Measurements from ENCODE around the gene SEZ6. TPM values are rescaled to one million over a fixed set of nuclear protein-coding genes. Genes with fewer than 3 reads are reported as not detected.

Gene SEZ6
- total RNA-seq, 2 experiments from 2014 or later, result not detected

DNA sequence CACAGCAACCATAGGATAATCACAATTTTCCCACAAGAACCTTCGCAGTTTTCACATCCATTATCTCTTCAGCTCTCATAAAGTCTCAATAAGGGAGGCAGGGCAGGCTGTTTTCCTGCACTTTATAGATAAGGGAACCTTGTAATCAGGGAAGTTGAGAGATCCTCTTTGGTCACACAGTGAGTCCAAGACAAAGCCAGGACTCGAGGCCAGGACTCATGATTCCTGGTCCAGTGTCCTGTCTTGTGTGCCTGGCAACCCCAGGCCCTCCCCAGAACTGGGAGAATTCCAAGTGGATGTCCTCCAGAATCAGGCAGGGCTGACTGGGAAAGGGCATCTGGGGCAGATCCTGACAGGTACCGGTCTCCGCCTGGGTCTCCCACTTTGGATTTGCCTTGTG lies 31.4 kb downstream of the SEZ6 start:
- no peak for ATAC-seq
- DNase-seq, result no peak
- Mint-ChIP-seq H3K27ac (no peak overlapping the region), H3K4me1 (no peaks in the 10 kb centered on the region), H3K4me3 (no peak overlapping the region), H3K36me3 (no peaks in the 10 kb centered on the region), H3K27me3 (peaks cover 3% of the 10 kb centered on the region), H3K9me3 (ENCODE audit: low read depth) (no peaks in the 10 kb centered on the region)
- CTCF ChIA-PET, result interaction anchor here (1.0 to 1.9 kb wide), 3 partner anchors 9 to 141 kb away, joined by 4 to 6 read pairs (median 5); no protein-coding TSS in a partner anchor

DNA sequence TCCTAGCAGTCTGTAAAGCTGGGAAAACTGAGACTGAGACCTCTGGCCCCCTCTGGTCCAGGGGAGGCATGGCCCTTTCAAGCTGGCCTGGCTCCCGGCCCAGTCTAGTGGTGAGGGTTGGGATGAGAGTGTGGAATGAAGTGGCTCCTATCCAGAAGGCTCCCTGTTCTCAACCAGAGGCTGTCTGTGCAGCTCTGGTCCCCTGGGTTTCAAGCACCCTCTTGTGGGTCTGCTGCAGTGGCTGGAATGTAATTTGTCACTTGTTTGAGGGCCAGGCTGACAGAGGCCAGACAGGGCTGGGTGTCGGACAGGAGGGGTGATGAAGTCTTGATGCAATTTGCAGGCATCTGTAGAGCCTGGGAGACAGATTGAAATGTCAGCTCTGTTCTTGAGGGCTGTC lies 32.4 kb downstream of the SEZ6 start:
- no peak overlapping the region for H3K4me3 Mint-ChIP-seq
- H3K9me3 Mint-ChIP-seq (ENCODE audit: low read depth), result no peaks in the 10 kb centered on the region
- DNase-seq (no peak), ATAC-seq (no peak)
- no peak overlapping the region for H3K27ac Mint-ChIP-seq
- H3K27me3 Mint-ChIP-seq, result peaks cover 3% of the 10 kb centered on the region
- CTCF ChIA-PET, result interaction anchor here (1.0 to 1.9 kb wide), 6 partner anchors 8 to 172 kb away, joined by 4 to 8 read pairs (median 5); no protein-coding TSS in a partner anchor
- H3K36me3 Mint-ChIP-seq, result no peaks in the 10 kb centered on the region
- no peaks in the 10 kb centered on the region for H3K4me1 Mint-ChIP-seq

DNA sequence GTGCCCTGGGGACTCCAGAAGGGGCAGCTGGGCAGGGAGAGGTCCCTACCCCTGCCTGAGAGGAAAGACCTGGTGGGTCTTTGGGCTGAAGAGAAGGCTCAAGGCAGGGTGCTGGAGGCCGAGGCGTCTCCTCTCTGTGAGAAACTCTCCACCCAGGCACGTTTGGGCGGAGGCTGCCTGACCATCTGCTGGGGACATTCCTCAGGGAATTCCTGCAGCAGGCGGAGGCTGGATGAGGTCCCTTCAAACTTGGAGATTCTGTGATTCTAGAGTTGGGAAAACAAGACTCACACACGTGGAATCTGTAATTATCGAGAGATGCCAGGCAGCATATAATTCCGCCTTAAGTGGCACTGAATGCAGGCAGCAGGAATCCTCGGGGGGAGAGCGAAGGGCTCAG lies 33.4 kb downstream of the SEZ6 start:
- no peaks in the 10 kb centered on the region for H3K36me3 Mint-ChIP-seq
- no peaks in the 10 kb centered on the region for H3K9me3 Mint-ChIP-seq (ENCODE audit: low read depth)

DNA sequence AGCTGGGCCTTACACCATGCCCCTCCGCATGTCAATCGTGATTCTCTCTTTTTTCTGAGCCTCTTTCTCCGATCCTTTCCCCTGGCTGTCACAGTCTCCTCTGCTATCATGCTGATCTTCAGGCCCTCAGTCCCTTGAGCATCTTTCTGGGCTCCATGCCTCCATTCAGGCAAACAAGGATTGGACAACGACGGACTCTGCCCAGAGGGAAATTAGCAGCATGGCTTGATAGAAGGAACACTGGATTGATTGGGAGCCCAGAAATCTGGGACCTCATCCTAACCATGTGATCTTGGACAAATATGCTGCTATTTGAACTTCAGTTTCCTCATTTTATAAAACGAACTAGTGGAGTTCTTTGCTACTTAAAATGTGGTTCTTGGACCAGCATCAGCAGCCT lies 35.0 kb downstream of the SEZ6 start:
- Mint-ChIP-seq H3K27me3 (peaks cover 3% of the 10 kb centered on the region), H3K9me3 (ENCODE audit: low read depth) (no peaks in the 10 kb centered on the region), H3K4me3 (no peak overlapping the region), H3K27ac (no peak overlapping the region), H3K4me1 (no peaks in the 10 kb centered on the region), H3K36me3 (no peaks in the 10 kb centered on the region)
- ATAC-seq (no peak), DNase-seq (no peak)
- CTCF ChIA-PET, result interaction anchor here (2.4 kb wide), 1 partner anchor 141 kb away, joined by 10 read pairs; no protein-coding TSS in a partner anchor

More for the DNA sequence above, 33.4 kb downstream of the SEZ6 start:
- DNase-seq (no peak), ATAC-seq (no peak)
- Mint-ChIP-seq H3K4me1 (no peaks in the 10 kb centered on the region), H3K27ac (no peak overlapping the region), H3K27me3 (peaks cover 3% of the 10 kb centered on the region), H3K4me3 (no peak overlapping the region)
- CTCF ChIA-PET, result interaction anchor here (1.2 to 1.9 kb wide), 3 partner anchors 140 to 145 kb away, joined by 5 to 8 read pairs (median 5); no protein-coding TSS in a partner anchor

DNA sequence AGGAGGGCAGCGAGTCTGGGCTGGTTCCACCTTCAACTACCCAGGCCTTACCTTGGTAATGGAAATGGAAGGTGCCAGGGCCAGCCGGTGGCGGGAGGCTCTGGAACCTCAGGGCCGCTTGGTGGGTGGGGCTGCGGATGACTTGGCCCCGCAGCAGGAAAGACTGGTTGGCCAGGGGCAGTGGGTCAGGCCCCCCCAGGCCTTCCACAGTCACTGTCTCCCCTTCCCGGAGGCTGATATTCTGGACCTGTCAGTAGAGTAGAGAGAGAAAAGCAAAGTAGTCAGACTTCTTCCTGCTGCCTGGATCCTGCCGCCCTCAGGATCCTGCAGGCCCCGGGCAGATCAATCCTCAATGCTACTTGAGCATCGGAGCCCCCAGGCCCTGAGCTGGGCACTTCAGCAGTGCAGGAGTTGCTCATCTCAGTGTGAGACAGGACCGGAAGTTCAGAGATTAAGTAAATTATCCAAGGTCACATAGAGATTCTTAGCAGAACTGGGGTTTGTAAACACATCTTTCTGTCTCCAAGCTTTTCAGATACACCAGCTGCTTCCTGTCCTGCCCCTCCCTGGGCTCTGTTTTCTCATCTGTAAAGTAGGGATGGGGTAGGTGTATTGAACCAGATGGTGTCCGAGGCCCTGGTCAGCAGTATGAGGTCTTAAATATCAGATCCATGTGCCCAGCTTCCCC lies 36.0 kb downstream of the SEZ6 start:
- ATAC-seq, result no peak
- DNase-seq, result no peak
- Mint-ChIP-seq H3K4me1 (no peaks in the 10 kb centered on the region), H3K4me3 (no peak overlapping the region), H3K27me3 (peaks cover 3% of the 10 kb centered on the region), H3K27ac (no peak overlapping the region), H3K36me3 (no peaks in the 10 kb centered on the region), H3K9me3 (ENCODE audit: low read depth) (no peaks in the 10 kb centered on the region)
- CTCF ChIA-PET, result interaction anchor here (1.3 to 2.7 kb wide), 5 partner anchors 16 to 243 kb away, joined by 3 to 30 read pairs (median 4); no protein-coding TSS in a partner anchor

DNA sequence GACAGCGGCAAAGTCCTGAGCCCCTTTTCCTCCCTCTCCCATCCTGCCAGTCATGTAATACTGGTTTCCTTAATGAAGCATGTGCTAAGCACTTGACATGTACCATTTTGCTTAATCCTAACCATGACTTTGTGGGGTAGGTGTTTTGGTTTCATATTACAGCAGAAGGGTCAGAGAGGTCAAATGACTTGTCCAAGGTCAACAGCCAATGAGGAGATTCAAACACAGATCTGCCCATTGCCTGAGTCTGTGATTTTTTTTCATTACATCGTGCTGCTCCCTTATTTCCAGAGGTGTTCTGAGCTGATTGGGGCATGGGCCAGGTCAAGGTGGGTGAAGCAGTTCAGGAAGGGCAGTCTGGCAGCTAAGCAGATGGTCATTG lies 36.9 kb downstream of the SEZ6 start:
- H3K36me3 Mint-ChIP-seq, result no peaks in the 10 kb centered on the region
- ATAC-seq (no peak), DNase-seq (no peak)
- H3K9me3 Mint-ChIP-seq (ENCODE audit: low read depth), result no peaks in the 10 kb centered on the region
- CTCF ChIA-PET, result interaction anchor here (0.9 to 2.7 kb wide), 6 partner anchors 15 to 242 kb away, joined by 3 to 30 read pairs (median 4); no protein-coding TSS in a partner anchor
- H3K4me3 Mint-ChIP-seq, result no peak overlapping the region
- H3K4me1 Mint-ChIP-seq, result no peaks in the 10 kb centered on the region
- H3K27ac Mint-ChIP-seq, result no peak overlapping the region
- H3K27me3 Mint-ChIP-seq, result peaks cover 6% of the 10 kb centered on the region

DNA sequence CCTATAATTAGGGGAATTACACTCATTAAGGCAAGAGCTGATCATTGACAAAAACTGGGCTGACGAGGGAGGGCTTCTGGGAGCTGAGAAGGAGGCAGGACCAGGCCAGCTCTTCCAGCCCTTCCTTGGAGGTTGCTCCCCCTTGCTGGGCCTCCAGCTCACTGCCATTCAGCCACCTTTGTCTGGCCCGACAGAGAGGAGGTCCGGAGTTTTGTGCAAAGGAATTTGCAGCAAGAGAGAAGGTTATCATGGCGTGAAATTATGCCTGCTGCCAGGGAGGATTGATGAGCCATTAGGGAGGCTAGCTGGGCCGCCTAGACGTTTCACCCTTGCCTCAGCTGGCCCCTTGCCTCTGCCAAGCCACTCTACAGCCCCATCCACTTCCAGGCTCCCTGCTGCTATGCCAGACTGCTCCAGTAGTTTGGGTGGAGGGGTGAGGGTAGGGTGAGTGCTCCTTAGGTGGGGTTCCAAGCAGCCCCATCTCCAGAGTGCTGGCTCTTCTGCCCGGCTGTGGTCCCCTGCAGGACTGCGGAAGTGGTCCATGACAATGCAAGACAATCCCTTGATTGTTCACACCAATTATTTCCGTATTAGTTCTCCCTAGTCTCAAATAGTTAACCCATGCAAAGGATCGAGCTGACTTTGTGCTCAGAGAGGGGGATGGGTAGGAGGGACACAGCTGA lies 37.5 kb downstream of the SEZ6 start:
- no peak for ATAC-seq
- H3K27me3 Mint-ChIP-seq, result peaks cover 11% of the 10 kb centered on the region
- H3K4me3 Mint-ChIP-seq, result no peak overlapping the region
- no peaks in the 10 kb centered on the region for H3K36me3 Mint-ChIP-seq
- CTCF ChIA-PET, result interaction anchor here (0.9 to 2.7 kb wide), 6 partner anchors 15 to 177 kb away, joined by 3 to 30 read pairs (median 7); no protein-coding TSS in a partner anchor
- no peaks in the 10 kb centered on the region for H3K4me1 Mint-ChIP-seq
- H3K9me3 Mint-ChIP-seq (ENCODE audit: low read depth), result no peaks in the 10 kb centered on the region
- no peak overlapping the region for H3K27ac Mint-ChIP-seq
- no peak for DNase-seq

DNA sequence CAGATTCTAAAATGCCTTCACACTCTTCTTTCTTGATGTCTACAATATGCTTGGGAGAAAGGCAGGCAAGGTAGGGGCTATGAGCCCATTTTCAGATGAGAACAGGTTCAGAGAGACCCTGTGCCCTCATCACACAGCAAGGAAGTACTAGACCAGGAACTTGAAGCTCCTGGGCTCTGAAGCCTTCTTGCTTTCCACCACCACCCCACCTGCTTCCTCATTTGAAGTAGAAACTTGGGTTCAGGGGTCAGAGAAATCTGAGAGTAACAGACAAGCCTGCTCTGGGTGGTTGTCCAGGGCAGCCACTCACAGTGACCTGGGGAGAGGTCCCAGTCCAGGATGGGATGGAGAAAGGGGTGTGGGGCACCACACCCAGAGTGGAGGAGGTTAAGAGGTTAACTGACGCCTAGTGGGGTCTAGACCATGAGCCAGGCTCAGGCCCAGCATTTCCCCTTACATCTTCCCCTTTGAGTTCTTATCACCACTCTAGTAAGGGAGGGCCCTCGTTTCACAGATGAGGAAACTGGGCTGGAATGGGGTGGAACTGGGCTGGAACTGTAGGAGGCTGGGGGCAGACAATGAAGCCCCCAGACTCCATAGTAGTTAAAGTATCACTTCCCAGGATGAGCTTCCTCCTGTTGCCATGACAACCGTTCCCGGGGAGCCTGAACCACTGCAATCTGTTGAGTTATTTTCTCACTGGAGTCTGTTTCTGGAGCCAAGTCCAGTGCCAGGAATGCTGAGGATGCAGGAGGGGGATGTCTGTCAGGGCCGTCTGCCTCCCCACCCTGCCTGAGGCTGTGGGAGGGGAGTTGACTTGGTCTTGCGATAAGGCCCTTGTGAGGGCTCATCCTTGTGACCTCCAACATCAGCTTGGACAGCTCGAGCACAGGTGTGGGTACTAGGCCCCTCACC lies 38.4 kb downstream of the SEZ6 start:
- Mint-ChIP-seq H3K9me3 (ENCODE audit: low read depth) (no peaks in the 10 kb centered on the region), H3K36me3 (no peaks in the 10 kb centered on the region), H3K4me3 (no peak overlapping the region), H3K27me3 (peaks cover 16% of the 10 kb centered on the region), H3K4me1 (no peaks in the 10 kb centered on the region), H3K27ac (no peak overlapping the region)
- CTCF ChIA-PET, result interaction anchor here (1.3 to 2.7 kb wide), 3 partner anchors 14 to 150 kb away, joined by 5 to 30 read pairs (median 9); no protein-coding TSS in a partner anchor
- DNase-seq (no peak), ATAC-seq (no peak)

DNA sequence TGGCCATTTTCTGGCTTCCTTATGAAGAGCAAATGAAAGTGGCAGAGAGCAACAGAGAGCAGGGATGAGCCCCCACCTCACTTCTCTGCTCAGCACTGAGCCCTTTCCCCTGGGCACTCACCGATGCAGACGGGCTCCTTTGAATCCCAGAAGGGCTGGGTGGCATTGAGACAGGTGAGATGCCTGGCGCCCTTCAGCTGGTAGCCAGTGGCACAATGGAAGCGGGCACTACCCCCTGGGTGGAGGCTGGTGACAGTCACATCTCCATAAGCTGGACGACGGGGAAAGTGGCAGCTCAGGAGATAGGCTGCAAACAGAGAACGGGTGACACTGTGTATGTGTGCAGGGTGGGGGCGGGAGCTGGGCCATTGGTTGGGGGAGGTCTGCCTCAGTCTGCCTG lies 42.0 kb downstream of the SEZ6 start:
- Mint-ChIP-seq H3K27me3 (peaks cover 13% of the 10 kb centered on the region), H3K27ac (no peak overlapping the region), H3K4me3 (no peak overlapping the region), H3K36me3 (no peaks in the 10 kb centered on the region), H3K4me1 (no peaks in the 10 kb centered on the region), H3K9me3 (ENCODE audit: low read depth) (no peaks in the 10 kb centered on the region)
- DNase-seq, result no peak
- CTCF ChIA-PET, result interaction anchor here (0.9 to 6.7 kb wide), 14 partner anchors 7 to 479 kb away, joined by 3 to 337 read pairs (median 8); partner anchors contain the start of gene PHF12
- no peak for ATAC-seq

DNA sequence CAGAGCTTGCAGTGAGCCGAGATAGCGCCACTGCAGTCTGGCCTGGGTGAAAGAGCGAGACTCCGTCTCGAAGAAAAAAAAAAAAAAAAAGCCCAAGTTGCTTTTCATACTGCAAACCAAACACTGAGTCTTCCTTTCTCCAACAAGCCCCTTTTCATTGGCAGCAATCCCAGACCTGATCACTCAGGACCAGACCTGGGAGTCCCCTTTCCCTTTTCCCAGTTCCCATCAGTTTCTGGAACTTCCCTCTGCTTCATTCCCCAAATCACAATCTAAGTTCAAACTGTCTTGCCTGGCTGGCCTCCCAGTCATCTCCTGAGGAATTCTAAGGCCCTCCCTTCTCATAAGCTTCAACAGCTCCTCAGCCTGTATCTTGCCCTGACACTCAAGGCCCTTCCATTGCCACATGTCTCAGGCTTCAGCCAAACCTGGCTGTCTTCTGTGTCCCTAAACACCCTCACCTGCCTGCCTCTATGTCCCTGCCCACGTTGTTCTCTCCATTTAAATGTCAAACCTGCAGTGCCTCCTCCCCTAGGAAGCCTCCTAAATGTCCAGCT lies 42.7 kb downstream of the SEZ6 start:
- CTCF ChIA-PET, result interaction anchor here (0.9 to 6.7 kb wide), 5 partner anchors 10 to 161 kb away, joined by 3 to 337 read pairs (median 19); partner anchors contain the start of gene PHF12
- no peak for ATAC-seq
- Mint-ChIP-seq H3K4me3 (no peak overlapping the region), H3K4me1 (no peaks in the 10 kb centered on the region), H3K9me3 (ENCODE audit: low read depth) (no peaks in the 10 kb centered on the region), H3K27me3 (peaks cover 13% of the 10 kb centered on the region), H3K36me3 (no peaks in the 10 kb centered on the region), H3K27ac (no peak overlapping the region)
- no peak for DNase-seq

DNA sequence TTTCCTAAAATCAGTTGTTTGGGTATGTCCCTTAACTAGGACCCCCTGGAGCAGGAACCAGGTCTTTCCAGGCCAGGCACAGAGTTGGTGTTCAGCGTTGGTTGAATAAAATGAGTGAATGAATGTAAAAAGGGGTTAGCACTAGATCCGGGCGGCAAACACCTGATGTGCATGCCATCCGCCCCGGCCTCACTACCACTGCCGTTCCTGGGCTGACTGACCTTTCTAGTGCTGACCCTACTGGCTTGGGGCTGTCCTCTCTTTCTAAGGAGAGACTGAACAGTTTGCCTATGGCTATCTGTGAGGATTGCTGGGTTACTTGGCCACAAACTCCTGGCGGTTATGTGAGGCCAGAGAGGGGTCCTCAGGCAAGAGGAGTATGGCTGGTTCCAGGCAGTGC lies 44.4 kb downstream of the SEZ6 start:
- H3K4me3 Mint-ChIP-seq, result no peak overlapping the region
- CTCF ChIA-PET, result interaction anchor here (1.2 to 6.7 kb wide), 4 partner anchors 8 to 235 kb away, joined by 3 to 337 read pairs (median 12); partner anchors contain the start of gene TLCD1

DNA sequence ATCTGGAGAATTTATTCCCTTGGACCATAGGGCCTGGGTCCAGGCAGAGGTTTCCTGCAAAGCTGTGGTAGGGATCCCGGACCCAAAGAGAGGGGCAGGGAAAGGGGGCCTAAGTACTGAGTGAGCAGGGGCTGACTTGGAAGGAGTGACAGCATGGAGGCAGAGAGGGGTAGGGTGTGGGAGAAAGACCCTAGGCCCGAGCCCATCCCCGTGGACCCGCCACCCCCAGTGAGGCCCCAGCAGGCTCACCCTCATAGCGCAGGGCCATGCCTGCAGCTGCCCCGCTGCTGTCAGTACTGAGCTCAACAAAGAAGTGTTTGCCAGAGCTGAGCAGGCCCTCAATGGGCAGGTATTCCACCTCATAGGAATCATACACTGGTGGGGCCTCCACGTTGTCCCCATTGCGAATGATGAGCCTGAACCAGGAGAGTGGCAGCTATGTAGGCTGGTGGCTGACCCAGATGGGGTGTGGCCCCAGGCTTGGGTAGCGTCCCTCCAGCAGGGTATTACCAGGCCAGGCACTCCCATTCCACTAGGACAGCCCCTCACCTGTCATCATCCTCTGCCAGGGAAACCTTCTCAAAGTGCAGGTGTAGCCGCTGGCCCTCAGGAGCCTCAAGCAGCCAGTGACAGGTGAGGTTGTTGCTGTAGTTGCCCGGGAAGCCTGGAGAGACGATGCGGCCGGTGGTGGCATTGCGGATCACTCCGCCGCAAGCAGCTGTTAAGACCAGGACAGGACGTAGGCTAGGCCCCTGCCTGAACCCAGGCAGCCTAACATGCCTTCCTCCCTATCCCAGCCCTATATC lies 45.4 kb downstream of the SEZ6 start:
- no peaks in the 10 kb centered on the region for H3K9me3 Mint-ChIP-seq (ENCODE audit: low read depth)
- peaks cover 13% of the 10 kb centered on the region for H3K27me3 Mint-ChIP-seq
- H3K36me3 Mint-ChIP-seq, result no peaks in the 10 kb centered on the region
- no peak overlapping the region for H3K27ac Mint-ChIP-seq
- no peak overlapping the region for H3K4me3 Mint-ChIP-seq
- DNase-seq, result no peak
- no peaks in the 10 kb centered on the region for H3K4me1 Mint-ChIP-seq
- no peak for ATAC-seq
- CTCF ChIA-PET, result interaction anchor here (1.2 to 6.7 kb wide), 3 partner anchors 62 to 234 kb away, joined by 3 to 337 read pairs (median 5); partner anchors contain the start of gene TLCD1

More for the DNA sequence above, 44.4 kb downstream of the SEZ6 start:
- ATAC-seq (no peak), DNase-seq (no peak)
- no peak overlapping the region for H3K27ac Mint-ChIP-seq
- H3K27me3 Mint-ChIP-seq, result peaks cover 13% of the 10 kb centered on the region
- H3K9me3 Mint-ChIP-seq (ENCODE audit: low read depth), result no peaks in the 10 kb centered on the region
- no peaks in the 10 kb centered on the region for H3K4me1 Mint-ChIP-seq
- H3K36me3 Mint-ChIP-seq, result no peaks in the 10 kb centered on the region
